H1 (cell line): ENCODE data around the gene SLC46A3. TPM values are rescaled to one million over a fixed set of nuclear protein-coding genes. Genes with fewer than 3 reads are reported as not detected.

Experiments used
- JUN ChIP-seq: IDR thresholded peaks from 2 replicates; pipeline ENCODE4 v1.6.1; 2011; ENCODE audit warnings: low read depth, mild to moderate bottlenecking, improper control_type of control experiment, low read length
- RAD21 ChIP-seq, 2 experiments: IDR thresholded peaks in 1 of 2; conservative IDR thresholded peaks in 1 of 2; 2 replicates each; pipeline ENCODE4 v1.6.1; 2011; ENCODE audit warnings: low read depth in 2 of 2, low read length in 2 of 2, improper control_type of control experiment in 1 of 2, inconsistent platforms in 1 of 2, mild to moderate bottlenecking in 1 of 2, moderate library complexity in 1 of 2
- RBBP5 ChIP-seq: IDR thresholded peaks from 2 replicates; pipeline ENCODE4 v1.7.1; 2012; ENCODE audit warnings: low read depth, mild to moderate bottlenecking, inconsistent platforms, low read length, moderate library complexity, borderline replicate concordance
- RFX5 ChIP-seq: IDR thresholded peaks from 2 replicates; pipeline ENCODE4 v1.6.1; 2011; ENCODE audit warnings: low read depth, low read length, improper control_type of control experiment, borderline replicate concordance
- SP1 ChIP-seq: IDR thresholded peaks from 2 replicates; pipeline ENCODE4 v1.6.1; 2011; ENCODE audit warnings: low read depth, low read length
- polyA plus RNA-seq, 7 experiments: library from polyadenylated mRNA; depleted of rRNA in 3 of 7; stranded (reverse) in 5 of 7; unstranded in 2 of 7; fragments of >200 nt in 5 of 7; fragments of 200-250 nt in 2 of 7; gene quantifications; 1 replicate in 5 of 7; 2 replicates in 1 of 7; 4 replicates in 1 of 7; pipeline versions ENCODE4 v1.2.1 to v1.2.3, GENCODE V29; 2011 to 2013; ENCODE audit warnings: missing spikeins in 2 of 7, mixed read lengths in 2 of 7
- total RNA-seq: library from RNA; stranded (reverse); fragmentation: NEBNext Ultra II Directional; extraction: Animal tissue kit (Norgen Biotek cat#: 25700); gene quantifications from 2 replicates; pipeline ENCODE4 v1.2.1, GENCODE V29; 2021
- TF ChIP-seq, protein P1 (sequence below): fragments of 300-600 bp; sonication (generic); IDR thresholded peaks from 2 replicates; pipeline ENCODE4 v1.7.1; 2012; ENCODE audit warnings: low read length, moderate library complexity, mild to moderate bottlenecking, inconsistent platforms; ENCODE audit not compliant: insufficient replicate concordance
- TF ChIP-seq, protein P2 (sequence below): IDR thresholded peaks from 2 replicates; pipeline ENCODE4 v1.6.1; 2011; ENCODE audit warnings: low read depth, mild to moderate bottlenecking, low read length; ENCODE audit not compliant: insufficient read depth

SLC46A3 gene
- total and polyA plus RNA-seq, 2 of the 8 experiments (the other 6 are each of a cell fraction or from before 2014, with no cell fraction given), result 0.39 to 0.67 TPM

DNA sequence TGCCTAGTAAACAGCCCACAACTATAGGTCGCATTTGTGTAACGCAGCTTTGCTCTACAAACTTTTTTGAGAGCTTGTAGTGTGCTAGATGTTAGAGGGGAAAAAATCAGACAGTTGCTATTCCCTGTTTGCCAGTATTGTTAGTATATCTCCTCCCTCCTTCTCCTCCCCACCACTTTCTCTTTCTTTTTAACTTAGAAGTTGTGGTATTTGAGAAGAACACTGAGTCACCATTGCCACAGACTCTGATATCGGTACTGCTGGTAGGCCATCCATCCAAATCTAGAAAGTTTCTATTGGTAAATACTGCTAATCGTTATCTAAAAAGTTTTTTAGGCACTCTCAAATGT is 59.2 kb downstream of the SLC46A3 start (continued):
- TF ChIP-seq, protein P1, sequence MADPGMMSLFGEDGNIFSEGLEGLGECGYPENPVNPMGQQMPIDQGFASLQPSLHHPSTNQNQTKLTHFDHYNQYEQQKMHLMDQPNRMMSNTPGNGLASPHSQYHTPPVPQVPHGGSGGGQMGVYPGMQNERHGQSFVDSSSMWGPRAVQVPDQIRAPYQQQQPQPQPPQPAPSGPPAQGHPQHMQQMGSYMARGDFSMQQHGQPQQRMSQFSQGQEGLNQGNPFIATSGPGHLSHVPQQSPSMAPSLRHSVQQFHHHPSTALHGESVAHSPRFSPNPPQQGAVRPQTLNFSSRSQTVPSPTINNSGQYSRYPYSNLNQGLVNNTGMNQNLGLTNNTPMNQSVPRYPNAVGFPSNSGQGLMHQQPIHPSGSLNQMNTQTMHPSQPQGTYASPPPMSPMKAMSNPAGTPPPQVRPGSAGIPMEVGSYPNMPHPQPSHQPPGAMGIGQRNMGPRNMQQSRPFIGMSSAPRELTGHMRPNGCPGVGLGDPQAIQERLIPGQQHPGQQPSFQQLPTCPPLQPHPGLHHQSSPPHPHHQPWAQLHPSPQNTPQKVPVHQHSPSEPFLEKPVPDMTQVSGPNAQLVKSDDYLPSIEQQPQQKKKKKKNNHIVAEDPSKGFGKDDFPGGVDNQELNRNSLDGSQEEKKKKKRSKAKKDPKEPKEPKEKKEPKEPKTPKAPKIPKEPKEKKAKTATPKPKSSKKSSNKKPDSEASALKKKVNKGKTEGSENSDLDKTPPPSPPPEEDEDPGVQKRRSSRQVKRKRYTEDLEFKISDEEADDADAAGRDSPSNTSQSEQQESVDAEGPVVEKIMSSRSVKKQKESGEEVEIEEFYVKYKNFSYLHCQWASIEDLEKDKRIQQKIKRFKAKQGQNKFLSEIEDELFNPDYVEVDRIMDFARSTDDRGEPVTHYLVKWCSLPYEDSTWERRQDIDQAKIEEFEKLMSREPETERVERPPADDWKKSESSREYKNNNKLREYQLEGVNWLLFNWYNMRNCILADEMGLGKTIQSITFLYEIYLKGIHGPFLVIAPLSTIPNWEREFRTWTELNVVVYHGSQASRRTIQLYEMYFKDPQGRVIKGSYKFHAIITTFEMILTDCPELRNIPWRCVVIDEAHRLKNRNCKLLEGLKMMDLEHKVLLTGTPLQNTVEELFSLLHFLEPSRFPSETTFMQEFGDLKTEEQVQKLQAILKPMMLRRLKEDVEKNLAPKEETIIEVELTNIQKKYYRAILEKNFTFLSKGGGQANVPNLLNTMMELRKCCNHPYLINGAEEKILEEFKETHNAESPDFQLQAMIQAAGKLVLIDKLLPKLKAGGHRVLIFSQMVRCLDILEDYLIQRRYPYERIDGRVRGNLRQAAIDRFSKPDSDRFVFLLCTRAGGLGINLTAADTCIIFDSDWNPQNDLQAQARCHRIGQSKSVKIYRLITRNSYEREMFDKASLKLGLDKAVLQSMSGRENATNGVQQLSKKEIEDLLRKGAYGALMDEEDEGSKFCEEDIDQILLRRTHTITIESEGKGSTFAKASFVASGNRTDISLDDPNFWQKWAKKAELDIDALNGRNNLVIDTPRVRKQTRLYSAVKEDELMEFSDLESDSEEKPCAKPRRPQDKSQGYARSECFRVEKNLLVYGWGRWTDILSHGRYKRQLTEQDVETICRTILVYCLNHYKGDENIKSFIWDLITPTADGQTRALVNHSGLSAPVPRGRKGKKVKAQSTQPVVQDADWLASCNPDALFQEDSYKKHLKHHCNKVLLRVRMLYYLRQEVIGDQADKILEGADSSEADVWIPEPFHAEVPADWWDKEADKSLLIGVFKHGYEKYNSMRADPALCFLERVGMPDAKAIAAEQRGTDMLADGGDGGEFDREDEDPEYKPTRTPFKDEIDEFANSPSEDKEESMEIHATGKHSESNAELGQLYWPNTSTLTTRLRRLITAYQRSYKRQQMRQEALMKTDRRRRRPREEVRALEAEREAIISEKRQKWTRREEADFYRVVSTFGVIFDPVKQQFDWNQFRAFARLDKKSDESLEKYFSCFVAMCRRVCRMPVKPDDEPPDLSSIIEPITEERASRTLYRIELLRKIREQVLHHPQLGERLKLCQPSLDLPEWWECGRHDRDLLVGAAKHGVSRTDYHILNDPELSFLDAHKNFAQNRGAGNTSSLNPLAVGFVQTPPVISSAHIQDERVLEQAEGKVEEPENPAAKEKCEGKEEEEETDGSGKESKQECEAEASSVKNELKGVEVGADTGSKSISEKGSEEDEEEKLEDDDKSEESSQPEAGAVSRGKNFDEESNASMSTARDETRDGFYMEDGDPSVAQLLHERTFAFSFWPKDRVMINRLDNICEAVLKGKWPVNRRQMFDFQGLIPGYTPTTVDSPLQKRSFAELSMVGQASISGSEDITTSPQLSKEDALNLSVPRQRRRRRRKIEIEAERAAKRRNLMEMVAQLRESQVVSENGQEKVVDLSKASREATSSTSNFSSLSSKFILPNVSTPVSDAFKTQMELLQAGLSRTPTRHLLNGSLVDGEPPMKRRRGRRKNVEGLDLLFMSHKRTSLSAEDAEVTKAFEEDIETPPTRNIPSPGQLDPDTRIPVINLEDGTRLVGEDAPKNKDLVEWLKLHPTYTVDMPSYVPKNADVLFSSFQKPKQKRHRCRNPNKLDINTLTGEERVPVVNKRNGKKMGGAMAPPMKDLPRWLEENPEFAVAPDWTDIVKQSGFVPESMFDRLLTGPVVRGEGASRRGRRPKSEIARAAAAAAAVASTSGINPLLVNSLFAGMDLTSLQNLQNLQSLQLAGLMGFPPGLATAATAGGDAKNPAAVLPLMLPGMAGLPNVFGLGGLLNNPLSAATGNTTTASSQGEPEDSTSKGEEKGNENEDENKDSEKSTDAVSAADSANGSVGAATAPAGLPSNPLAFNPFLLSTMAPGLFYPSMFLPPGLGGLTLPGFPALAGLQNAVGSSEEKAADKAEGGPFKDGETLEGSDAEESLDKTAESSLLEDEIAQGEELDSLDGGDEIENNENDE, result no peak
- TF ChIP-seq RAD21 (IDR thresholded peaks at IDR 0.05 in 1 of 2, conservative IDR thresholded peaks at IDR 0.05 in 1 of 2; ENCODE audit: low read depth in 2 of 2, low read length in 2 of 2) (no peak), SP1 (no peak), JUN (no peak), RFX5 (no peak), RBBP5 (no peak)
- TF ChIP-seq, protein P2, sequence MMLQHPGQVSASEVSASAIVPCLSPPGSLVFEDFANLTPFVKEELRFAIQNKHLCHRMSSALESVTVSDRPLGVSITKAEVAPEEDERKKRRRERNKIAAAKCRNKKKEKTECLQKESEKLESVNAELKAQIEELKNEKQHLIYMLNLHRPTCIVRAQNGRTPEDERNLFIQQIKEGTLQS, result no peak
